ENCODE measurements around the gene LINS1. TPM values are rescaled to one million over a fixed set of nuclear protein-coding genes. Genes with fewer than 3 reads are reported as not detected.

The LINS1 gene
- total and polyA plus RNA-seq, 10 donors = 7.7 to 71.1 (median 28.6) TPM

DNA sequence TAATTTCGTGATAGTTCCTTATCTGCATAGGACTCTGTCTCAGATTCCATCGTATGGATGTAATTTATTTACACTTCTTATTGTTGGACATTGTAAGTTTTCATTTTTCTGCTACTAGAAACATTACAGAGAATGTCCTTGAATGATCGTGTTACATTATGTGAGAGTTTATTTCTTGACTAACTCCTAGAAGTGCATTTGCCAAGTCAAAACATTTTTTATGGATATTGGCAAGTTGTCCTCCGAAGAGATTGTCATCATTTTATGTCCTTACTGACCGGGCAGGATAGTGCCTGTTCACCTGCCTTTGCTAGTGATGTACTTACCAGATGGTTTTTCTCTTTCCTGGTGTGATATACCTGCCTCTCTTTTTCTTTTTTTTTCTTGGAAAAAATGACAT, 13.8 kb upstream of the LINS1 start:
- DNase-seq = no peak
- Histone ChIP-seq H3K9me3 (no peaks in the 10 kb centered on the region), H3K4me1 (peaks cover 0 to 22% (median 2%) of the 10 kb centered on the region in 6 donors), H3K4me3 (no peak overlapping the region), H3K27me3 (replicated peaks in 1 of 7) (no peaks in the 10 kb centered on the region), H3K36me3 (peaks cover 0 to 98% (median 33%) of the 10 kb centered on the region in 6 donors), H3K27ac (no peak overlapping the region)
- intact Hi-C loops (cut with DNase I; ENCODE audit: low total_unique reads) = no loop called here
- 66 to 74% (median 67%) methylated on average over 5 of the region's 5 CpGs for WGBS, 5 donors
- no peak for TF ChIP-seq POLR2AphosphoS5 (IDR thresholded peaks at IDR 0.05)
- TF ChIP-seq, protein P1, sequence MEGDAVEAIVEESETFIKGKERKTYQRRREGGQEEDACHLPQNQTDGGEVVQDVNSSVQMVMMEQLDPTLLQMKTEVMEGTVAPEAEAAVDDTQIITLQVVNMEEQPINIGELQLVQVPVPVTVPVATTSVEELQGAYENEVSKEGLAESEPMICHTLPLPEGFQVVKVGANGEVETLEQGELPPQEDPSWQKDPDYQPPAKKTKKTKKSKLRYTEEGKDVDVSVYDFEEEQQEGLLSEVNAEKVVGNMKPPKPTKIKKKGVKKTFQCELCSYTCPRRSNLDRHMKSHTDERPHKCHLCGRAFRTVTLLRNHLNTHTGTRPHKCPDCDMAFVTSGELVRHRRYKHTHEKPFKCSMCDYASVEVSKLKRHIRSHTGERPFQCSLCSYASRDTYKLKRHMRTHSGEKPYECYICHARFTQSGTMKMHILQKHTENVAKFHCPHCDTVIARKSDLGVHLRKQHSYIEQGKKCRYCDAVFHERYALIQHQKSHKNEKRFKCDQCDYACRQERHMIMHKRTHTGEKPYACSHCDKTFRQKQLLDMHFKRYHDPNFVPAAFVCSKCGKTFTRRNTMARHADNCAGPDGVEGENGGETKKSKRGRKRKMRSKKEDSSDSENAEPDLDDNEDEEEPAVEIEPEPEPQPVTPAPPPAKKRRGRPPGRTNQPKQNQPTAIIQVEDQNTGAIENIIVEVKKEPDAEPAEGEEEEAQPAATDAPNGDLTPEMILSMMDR (IDR thresholded peaks at IDR 0.05 in 8 of 11, conservative IDR thresholded peaks at IDR 0.05 in 3 of 11) = no peak
- no peak for TF ChIP-seq POLR2A (IDR thresholded peaks at IDR 0.05)

DNA sequence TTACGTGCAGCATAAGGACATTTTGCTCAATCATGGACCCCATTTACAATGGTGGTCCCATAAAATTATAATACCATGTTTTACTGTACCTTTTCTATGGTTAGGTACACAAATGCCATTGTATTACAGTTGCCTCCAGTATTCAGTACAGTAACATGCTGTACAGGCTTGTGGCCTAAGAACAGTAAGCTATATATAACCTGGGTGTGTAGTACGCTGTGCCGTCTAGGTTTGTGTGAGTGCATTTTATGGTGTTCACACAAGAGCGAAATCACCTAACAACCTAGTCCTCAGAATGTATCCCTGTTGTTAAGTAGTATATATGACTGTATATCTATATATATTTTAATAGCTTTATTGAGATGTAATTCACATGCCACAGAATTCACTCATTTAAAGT, 12.9 kb upstream of the LINS1 start:
- H3K4me3 ChIP-seq = no peak overlapping the region
- peaks cover 0 to 22% (median 2%) of the 10 kb centered on the region in 6 donors for H3K4me1 ChIP-seq
- peaks cover 0 to 98% (median 41%) of the 10 kb centered on the region in 6 donors for H3K36me3 ChIP-seq
- no peaks in the 10 kb centered on the region for H3K27me3 ChIP-seq (replicated peaks in 1 of 7)
- 87 to 99% (median 98%) methylated on average over 4 of the region's 4 CpGs for WGBS, 5 donors
- H3K9me3 ChIP-seq = no peaks in the 10 kb centered on the region
- intact Hi-C loops (cut with DNase I; ENCODE audit: low total_unique reads) = no loop called here
- TF ChIP-seq POLR2A (IDR thresholded peaks at IDR 0.05) = no peak
- DNase-seq = no peak
- no peak overlapping the region for H3K27ac ChIP-seq

DNA sequence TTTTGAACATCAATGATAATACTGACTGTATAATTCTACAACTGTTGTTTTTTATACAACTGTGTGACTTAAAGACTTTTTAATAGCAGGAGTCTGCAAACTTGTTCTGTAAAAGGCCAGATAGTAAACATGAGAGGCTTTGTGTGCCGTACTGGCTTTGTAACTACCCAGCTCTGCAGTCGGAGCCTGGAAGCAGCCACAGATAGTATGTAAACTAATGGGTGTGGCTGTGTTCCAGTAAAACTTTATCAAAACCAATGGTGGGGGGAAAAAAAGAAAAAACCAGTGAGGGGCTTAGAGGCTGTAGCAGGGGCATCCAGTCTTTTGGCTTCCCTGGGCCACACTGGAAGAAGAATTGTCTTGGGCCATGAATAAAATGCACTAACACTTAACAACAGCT, 12.4 kb upstream of the LINS1 start:
- Histone ChIP-seq H3K36me3 (peaks cover 0 to 98% (median 46%) of the 10 kb centered on the region in 6 donors), H3K27ac (no peak overlapping the region), H3K9me3 (no peaks in the 10 kb centered on the region), H3K4me1 (peaks cover 0 to 23% (median 4%) of the 10 kb centered on the region in 6 donors), H3K27me3 (replicated peaks in 1 of 7) (no peaks in the 10 kb centered on the region), H3K4me3 (no peak overlapping the region)
- DNase-seq = no peak
- 88 to 99% (median 96%) methylated on average over 2 of the region's 2 CpGs for WGBS, 5 donors
- intact Hi-C loops (cut with DNase I; ENCODE audit: low total_unique reads) = no loop called here
- TF ChIP-seq, protein P1 (IDR thresholded peaks at IDR 0.05 in 8 of 11, conservative IDR thresholded peaks at IDR 0.05 in 3 of 11) = no peak
- TF ChIP-seq POLR2A (IDR thresholded peaks at IDR 0.05) = no peak

DNA sequence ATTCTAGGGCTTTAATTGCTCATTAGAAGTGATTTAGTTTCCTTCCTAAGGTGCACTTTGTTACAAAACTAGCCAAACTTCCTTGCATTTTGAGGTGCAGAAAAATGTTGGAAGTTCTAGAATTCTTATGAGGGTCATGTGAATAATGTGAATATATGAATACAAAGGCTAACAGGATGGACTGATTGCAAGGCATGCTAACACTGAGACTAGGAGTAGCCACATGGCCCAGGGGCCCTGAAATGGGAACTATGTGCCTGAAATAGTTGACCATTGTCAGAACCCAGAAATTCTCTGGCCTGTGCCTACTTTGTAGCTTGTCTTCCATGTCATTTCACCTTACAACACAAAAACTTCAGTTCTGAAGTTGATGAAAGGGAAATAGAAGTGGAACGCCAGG, 11.2 kb upstream of the LINS1 start:
- WGBS, 5 donors = 93 to 100% (median 95%) methylated on average over 1 of the region's 1 CpG
- intact Hi-C loops (cut with DNase I; ENCODE audit: low total_unique reads) = no loop called here
- TF ChIP-seq POLR2A (IDR thresholded peaks at IDR 0.05) (no peak), POLR2AphosphoS5 (IDR thresholded peaks at IDR 0.05) (no peak)
- TF ChIP-seq, protein P1 (IDR thresholded peaks at IDR 0.05 in 8 of 11, conservative IDR thresholded peaks at IDR 0.05 in 3 of 11) = no peak
- Histone ChIP-seq H3K27me3 (replicated peaks in 1 of 7) (no peaks in the 10 kb centered on the region), H3K36me3 (peaks cover 0 to 98% (median 49%) of the 10 kb centered on the region in 6 donors), H3K4me1 (peaks cover 0 to 32% (median 4%) of the 10 kb centered on the region in 6 donors), H3K27ac (peak overlapping the region in 1 of 8 donors; percentile 65), H3K9me3 (no peaks in the 10 kb centered on the region), H3K4me3 (no peak overlapping the region)
- DNase-seq = no peak

DNA sequence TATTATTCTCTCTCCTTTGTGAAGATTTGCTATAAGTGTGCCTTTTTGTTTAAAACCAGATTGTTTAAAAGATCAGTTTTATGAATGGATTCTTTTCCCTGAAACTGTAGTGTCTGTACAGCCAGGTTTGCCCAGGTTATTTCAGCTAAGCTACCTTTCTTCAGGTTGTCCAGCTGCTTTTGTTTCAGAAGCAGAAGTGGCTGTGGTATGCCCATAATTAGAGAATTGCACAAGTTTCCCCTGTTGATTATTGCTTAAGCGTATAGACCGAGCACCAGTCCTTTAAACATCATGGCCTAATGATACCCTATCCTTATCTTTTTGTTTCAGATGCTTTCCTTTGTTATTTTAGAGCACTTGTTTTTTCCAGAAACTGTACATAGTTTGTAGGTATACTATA, 10.6 kb upstream of the LINS1 start:
- intact Hi-C loops (cut with DNase I; ENCODE audit: low total_unique reads) = no loop called here
- Histone ChIP-seq H3K4me3 (no peak overlapping the region), H3K27me3 (replicated peaks in 1 of 7) (no peaks in the 10 kb centered on the region), H3K27ac (peak overlapping the region in 3 of 8 donors; percentile 27 to 65 (median 47)), H3K4me1 (peaks cover 0 to 32% (median 4%) of the 10 kb centered on the region in 6 donors), H3K36me3 (peaks cover 0 to 98% (median 53%) of the 10 kb centered on the region in 6 donors), H3K9me3 (no peaks in the 10 kb centered on the region)
- no peak for DNase-seq
- TF ChIP-seq POLR2A (IDR thresholded peaks at IDR 0.05) = no peak
- TF ChIP-seq, protein P1 (IDR thresholded peaks at IDR 0.05 in 8 of 11, conservative IDR thresholded peaks at IDR 0.05 in 3 of 11) = no peak
- TF ChIP-seq POLR2AphosphoS5 (IDR thresholded peaks at IDR 0.05) = no peak
- WGBS, 5 donors = 40 to 88% (median 73%) methylated on average over 2 of the region's 2 CpGs

Measured in spleen (tissue), 11 donors.